Measurements from ENCODE around the gene ZC3H18. TPM values are rescaled to one million over a fixed set of nuclear protein-coding genes. Genes with fewer than 3 reads are reported as not detected.
A peak's percentile ranks its signal among the peaks of the same experiment; 100 is the strongest.

ZC3H18 gene
- total RNA-seq, 6 experiments from 2014 or later, result 8.7 to 22.8 (median 16.4) TPM

GRCh38 chr16:88545781-88546180, 24.4 kb upstream of the ZC3H18 start:
- intact Hi-C loops (cut with DNase I), result no loop called here
- ATAC-seq (no peak), DNase-seq (no peak)
- Histone ChIP-seq H3K27me3 (no peaks in the 10 kb centered on the region), H3K4me1 (no peaks in the 10 kb centered on the region), H3K9me3 (peaks cover 0 to 9% (median 1%) of the 10 kb centered on the region in 4 donors), H3K36me3 (no peaks in the 10 kb centered on the region), H3K4me3 (no peak overlapping the region), H3K27ac (no peak overlapping the region)
- WGBS (ENCODE audit: insufficient coverage, low coverage, low lambda C conversion rate, missing lambda C conversion rate), result 50% methylated on average over 1 of the region's 7 CpGs
- TF ChIP-seq, protein P1, sequence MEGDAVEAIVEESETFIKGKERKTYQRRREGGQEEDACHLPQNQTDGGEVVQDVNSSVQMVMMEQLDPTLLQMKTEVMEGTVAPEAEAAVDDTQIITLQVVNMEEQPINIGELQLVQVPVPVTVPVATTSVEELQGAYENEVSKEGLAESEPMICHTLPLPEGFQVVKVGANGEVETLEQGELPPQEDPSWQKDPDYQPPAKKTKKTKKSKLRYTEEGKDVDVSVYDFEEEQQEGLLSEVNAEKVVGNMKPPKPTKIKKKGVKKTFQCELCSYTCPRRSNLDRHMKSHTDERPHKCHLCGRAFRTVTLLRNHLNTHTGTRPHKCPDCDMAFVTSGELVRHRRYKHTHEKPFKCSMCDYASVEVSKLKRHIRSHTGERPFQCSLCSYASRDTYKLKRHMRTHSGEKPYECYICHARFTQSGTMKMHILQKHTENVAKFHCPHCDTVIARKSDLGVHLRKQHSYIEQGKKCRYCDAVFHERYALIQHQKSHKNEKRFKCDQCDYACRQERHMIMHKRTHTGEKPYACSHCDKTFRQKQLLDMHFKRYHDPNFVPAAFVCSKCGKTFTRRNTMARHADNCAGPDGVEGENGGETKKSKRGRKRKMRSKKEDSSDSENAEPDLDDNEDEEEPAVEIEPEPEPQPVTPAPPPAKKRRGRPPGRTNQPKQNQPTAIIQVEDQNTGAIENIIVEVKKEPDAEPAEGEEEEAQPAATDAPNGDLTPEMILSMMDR (IDR thresholded peaks at IDR 0.05), result no peak
- TF ChIP-seq POLR2A (IDR thresholded peaks at IDR 0.05), result no peak

DNA sequence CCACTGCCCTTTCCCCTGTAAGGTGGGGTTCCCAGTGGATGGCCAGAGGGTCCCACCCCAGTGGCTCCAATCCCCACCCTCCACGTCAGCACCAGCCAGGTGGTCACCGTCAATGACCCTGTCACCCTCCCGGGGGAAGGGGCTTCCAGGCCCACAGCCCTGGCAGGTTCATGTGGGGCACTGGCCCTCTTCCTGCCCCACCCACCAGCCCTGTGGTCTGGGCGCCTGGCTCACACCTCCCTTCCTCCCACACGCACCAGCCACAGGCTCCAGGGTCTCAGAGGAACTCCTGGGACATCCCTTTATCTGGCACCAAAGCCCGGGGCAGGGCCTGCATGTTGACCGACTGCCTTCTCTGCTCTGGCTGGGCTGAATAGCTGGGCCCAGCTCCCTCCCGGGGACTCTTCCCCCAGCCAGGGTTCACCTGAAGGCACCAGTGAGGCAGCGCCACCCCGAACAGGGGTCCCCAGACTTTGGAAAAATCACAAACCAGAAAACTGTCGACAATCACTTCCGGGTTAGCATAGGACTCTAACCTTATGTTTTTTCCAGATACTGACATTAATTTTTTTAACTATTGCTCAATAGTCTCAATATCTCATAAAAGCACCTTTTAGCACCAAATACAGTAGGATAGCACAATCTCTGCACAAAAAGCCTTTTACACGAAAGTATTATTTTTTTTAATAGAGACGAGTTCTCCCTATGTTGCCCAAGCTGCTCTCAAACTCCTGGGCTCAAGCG, 21.9 kb upstream of the ZC3H18 start:
- Histone ChIP-seq H3K4me3 (no peak overlapping the region), H3K4me1 (no peaks in the 10 kb centered on the region), H3K27ac (no peak overlapping the region), H3K36me3 (no peaks in the 10 kb centered on the region), H3K27me3 (no peaks in the 10 kb centered on the region), H3K9me3 (peaks cover 0 to 6% (median 1%) of the 10 kb centered on the region in 4 donors)
- no peak for TF ChIP-seq POLR2A (IDR thresholded peaks at IDR 0.05)
- TF ChIP-seq, protein P1 (IDR thresholded peaks at IDR 0.05), result no peak
- ATAC-seq (peak in 1 of 4 donors; percentile 13), DNase-seq (no peak)
- WGBS (ENCODE audit: insufficient coverage, low coverage, low lambda C conversion rate, missing lambda C conversion rate), result 35% methylated on average over 6 of the region's 15 CpGs
- intact Hi-C loops (cut with DNase I), result no loop called here

DNA sequence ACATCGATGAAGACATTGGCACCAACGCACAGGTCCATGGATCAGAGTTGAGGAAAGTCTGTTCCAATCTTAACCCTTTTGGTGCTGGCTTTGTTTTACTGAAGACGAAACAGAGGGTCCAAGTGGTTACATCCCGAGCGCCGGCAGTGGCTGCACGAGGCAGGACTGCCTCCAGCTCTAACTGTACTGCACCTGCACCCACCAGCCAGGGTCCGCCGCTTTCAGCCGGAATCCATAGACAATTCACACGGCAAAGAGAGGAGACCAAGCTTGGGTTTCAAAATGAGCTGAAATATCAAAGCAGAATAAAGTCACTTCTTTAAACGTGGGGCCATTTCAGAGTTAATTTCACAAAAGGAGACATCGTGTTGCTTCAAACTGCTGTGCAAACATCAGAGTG, 21.2 kb upstream of the ZC3H18 start:
- ATAC-seq (no peak), DNase-seq (no peak)
- no peaks in the 10 kb centered on the region for H3K27me3 ChIP-seq
- no peak overlapping the region for H3K27ac ChIP-seq
- 65% methylated on average over 8 of the region's 13 CpGs for WGBS (ENCODE audit: insufficient coverage, low coverage, low lambda C conversion rate, missing lambda C conversion rate)
- intact Hi-C loops (cut with DNase I), result no loop called here
- H3K4me3 ChIP-seq, result no peak overlapping the region
- no peak for TF ChIP-seq POLR2A (IDR thresholded peaks at IDR 0.05)
- TF ChIP-seq, protein P1 (IDR thresholded peaks at IDR 0.05), result no peak
- H3K9me3 ChIP-seq, result no peaks in the 10 kb centered on the region
- no peaks in the 10 kb centered on the region for H3K36me3 ChIP-seq
- H3K4me1 ChIP-seq, result no peaks in the 10 kb centered on the region

- intact Hi-C loops (cut with DNase I), result no loop called here
- 35% methylated on average over 4 of the region's 12 CpGs for WGBS (ENCODE audit: insufficient coverage, low coverage, low lambda C conversion rate, missing lambda C conversion rate)
- ATAC-seq (peak in 1 of 4 donors; percentile 9), DNase-seq (no peak)
- H3K27ac ChIP-seq, result no peak overlapping the region
- H3K4me1 ChIP-seq, result no peaks in the 10 kb centered on the region
- no peaks in the 10 kb centered on the region for H3K36me3 ChIP-seq
- TF ChIP-seq, protein P1 (IDR thresholded peaks at IDR 0.05), result no peak
- TF ChIP-seq POLR2A (IDR thresholded peaks at IDR 0.05), result no peak
- H3K9me3 ChIP-seq, result no peaks in the 10 kb centered on the region
- H3K27me3 ChIP-seq, result no peaks in the 10 kb centered on the region
- H3K4me3 ChIP-seq, result no peak overlapping the region
Measured at GRCh38 chr16:88549671-88550245, 20.4 kb upstream of the ZC3H18 start.

Measured in right lobe of liver (tissue), 6 donors.